Hematopoietic multipotent progenitor cell treated with erythropoietin and hydrocortisone succinate and interleukin-3 and kit ligand, for 4 days (in vitro differentiated cells): ENCODE results near the gene HOXD12.
A peak's percentile ranks its signal among the peaks of the same experiment; 100 is the strongest.

Experiments used
- DNase-seq: peaks from one replicate; pipeline ENCODE4 v3.0.0-alpha.2; 2015

The HOXD12 gene

GRCh38 chr2:176122683-176123410, 23.3 kb downstream of the HOXD12 start, which contains the start of gene HOXD9:
Gene HOXD9 (plus strand): TSS chr2:176122719. CDS start chr2:176122769, 50 bp downstream.
- no peak for DNase-seq

DNA sequence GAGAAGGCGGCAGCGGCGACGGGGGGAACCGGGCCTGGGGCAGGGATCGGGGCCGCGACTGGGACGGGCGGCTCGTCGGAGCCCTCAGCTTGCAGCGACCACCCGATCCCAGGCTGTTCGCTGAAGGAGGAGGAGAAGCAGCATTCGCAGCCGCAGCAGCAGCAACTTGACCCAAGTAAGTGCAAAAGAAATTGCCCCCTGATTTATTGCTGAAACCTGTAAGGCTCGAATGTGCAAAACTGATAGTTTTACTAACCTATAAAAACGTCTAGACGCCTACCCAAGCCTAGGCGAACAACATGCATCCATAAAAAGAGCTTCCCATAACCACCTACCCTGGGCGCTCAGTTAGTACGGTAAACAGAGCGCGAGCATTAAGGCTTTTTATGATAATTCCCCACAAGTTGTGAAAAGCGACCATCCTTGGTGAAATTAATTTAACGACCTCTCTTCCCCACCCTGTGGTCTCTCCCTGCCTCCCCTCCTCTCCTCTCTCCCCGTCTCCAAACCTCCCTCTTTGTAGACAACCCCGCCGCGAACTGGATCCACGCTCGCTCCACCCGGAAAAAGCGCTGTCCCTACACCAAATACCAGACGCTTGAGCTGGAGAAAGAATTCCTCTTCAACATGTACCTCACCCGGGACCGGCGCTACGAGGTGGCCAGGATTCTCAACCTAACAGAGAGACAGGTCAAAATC, 24.0 kb downstream of the HOXD12 start:
- DNase-seq = no peak

DNA sequence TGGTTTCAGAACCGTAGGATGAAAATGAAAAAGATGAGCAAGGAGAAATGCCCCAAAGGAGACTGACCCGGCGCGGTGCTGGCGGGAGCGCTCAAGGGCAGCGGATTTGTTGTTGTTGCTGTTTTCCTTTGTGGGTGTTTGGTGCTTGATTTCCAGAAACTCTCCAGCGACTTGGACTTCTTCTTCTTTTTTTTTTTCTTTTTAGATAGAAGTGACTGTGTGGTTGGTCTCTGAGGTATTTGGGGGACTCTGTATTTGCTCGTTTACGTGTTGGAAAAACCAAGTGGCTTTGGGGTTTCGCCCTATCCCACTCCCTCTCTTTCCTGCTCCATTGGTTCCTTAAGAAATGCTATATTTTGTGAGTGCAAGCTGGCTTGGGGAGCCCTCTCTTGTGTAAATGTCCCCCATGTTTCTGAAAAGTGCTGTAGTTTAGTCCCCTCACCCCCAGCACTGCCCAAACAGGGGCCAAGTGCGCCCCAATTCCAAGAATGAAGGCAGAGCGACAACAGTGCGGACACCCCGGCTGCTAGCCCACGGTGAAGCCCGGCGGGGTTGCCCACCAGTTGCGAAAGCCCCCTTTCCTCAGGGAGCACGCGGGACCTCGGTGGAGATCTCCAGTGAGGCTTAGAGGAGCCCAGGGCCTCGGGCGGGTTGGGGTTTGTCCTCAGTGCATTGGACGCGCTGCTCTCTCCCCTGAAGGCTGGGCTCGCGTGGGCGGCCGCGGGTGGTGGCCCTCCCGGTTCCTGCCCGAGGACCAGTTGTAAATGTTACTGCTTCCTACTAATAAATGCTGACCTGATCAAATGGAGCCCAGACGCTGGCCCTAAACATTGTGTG, 24.7 kb downstream of the HOXD12 start:
- DNase-seq = no peak

GRCh38 chr2:176124947-176125771, 25.6 kb downstream of the HOXD12 start:
- DNase-seq = no peak

- DNase-seq = no peak
Measured at GRCh38 chr2:176125772-176126054, 26.1 kb downstream of the HOXD12 start.

- peak; percentile 78 for DNase-seq
Measured at GRCh38 chr2:176126929-176127773, 27.6 kb downstream of the HOXD12 start.

DNA sequence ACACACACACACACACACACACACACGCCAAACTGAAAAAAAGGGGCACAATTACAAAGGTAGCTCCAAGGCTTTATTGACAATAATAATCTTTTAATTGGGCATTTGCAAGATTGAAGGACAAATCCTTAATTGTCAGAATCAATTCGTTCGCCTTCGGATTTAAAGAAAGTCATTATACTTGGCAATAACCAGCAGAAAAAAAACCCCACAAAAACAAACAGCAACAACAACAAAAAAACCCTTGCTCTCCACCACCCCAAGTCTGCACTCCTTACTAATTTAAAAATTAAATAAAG, 28.1 kb downstream of the HOXD12 start:
- DNase-seq = no peak

DNA sequence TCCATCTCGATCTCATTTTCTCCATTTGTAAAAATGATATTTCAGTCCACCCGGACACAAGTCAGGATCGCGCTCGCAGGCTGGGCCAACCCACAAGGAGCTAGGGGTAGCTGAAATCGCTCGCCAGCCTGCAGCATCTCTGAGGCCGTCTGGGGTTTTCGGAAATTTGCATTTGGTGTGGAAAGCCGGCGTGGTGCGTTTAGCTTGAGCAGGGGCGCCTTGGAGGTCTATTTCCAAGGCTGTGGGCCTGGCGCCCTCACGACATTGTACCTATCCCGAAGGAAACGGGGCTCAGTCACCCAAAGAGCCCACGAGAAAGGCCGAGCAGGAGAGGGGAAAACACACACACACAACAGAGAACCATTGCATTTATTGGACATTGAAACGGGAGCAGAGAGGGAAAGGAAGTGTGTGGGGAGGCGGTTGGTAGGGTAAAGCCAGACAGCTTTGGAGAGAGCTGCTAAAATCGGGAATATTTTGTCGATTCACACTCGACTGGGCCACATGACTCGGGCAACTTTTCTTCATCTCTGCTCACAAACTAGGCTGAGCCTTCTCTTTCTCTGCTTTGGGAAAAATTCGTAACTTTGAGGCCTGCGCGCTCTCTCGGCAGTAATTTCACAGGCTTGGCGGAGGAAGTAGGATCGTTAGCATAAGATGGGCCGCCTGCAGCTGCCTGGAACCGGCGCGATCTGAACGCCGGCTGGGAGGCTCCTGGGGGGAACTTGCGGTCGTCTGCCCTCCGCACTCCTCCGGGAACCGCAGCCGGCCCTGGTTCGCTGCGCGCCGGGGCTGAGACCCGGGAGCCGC, 28.8 kb downstream of the HOXD12 start:
- DNase-seq = no peak

DNA sequence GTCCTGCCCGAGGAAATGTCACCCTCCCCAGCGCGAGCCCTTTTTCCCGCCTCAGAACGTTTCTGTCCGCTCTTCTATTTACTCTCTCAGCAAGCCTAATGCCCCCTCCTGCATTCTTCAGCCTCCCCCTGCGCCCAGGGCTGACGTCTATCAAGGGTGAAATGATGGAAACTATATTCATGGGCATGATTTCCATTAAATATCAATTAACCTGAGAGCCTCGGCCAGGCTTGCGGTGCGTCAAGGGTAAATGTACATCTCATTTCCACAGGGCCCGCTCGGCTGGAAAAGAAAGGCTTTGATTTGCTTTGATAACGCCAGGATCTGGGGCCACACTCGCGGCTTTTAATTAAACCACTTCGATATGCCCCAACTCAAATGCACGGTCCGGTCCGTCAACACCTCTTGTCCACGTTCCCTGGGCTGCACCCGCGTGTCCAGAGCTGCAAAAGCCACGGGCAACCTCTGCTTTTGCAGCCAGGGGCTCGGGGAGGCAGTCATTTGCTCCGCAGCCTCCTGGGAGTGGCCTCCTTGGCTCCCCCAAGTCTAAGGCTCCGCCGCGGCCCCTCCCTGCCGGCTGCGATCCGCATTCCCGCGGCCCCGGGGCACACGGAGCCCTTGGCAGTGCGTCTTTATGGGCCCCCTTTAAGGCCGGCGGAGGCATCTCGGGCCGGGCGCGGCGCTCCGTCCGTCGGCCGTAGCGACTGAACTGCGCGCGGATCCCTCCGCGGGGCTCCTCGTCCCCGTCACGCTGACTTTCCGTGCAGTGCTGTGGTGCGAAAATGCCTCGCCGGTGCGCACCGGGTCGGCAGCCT, 29.6 kb downstream of the HOXD12 start, which contains the start of gene HOXD8:
Gene HOXD8, plus strand, starts transcription at position 724 of the 815 bp plus-strand sequence. CDS start 662 bp downstream, outside the sequence.
- DNase-seq = peak; percentile 42

DNA sequence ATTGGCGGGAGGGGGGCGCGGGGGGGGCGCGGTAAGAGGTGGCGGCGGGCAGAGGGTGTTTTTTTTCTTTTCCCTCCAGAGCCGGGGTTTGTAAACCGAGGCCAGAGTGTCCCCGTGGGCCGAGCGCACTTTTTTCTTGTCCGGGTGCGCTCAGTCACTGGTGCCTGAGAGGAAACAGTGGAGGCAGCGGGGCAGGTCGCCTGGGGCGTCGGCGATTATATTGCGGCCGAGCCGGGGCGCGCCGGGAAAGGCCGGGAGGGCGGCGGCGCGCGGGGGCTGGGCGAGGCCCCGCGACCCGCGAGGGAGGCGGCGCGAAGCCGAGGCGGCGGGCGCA, 30.2 kb downstream of the HOXD12 start:
- DNase-seq = no peak

DNA sequence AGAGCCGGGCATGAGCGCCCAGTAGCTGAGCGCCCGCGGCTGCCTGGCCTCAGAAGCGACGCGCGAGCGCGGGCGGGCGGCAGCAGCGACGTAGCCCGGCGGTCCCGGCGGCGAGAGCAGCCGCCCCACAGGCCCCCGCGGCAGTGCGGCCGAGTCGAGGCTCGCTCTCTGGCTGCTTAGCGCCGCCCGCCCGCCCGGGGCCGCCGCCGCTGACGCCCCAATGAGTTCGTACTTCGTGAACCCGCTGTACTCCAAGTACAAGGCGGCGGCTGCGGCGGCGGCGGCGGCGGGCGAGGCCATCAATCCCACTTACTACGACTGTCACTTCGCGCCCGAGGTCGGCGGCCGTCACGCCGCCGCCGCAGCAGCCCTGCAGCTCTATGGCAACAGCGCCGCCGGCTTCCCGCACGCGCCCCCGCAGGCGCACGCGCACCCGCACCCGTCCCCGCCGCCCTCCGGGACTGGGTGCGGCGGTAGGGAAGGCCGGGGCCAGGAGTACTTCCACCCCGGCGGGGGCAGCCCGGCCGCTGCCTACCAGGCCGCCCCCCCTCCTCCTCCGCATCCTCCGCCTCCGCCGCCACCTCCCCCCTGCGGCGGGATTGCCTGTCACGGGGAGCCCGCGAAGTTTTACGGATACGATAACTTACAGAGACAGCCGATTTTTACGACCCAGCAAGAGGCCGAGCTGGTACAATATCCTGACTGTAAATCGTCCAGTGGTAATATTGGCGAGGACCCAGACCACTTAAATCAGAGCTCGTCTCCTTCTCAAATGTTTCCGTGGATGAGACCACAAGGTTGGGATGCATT, 30.8 kb downstream of the HOXD12 start:
- peak; percentile 43 for DNase-seq

DNA sequence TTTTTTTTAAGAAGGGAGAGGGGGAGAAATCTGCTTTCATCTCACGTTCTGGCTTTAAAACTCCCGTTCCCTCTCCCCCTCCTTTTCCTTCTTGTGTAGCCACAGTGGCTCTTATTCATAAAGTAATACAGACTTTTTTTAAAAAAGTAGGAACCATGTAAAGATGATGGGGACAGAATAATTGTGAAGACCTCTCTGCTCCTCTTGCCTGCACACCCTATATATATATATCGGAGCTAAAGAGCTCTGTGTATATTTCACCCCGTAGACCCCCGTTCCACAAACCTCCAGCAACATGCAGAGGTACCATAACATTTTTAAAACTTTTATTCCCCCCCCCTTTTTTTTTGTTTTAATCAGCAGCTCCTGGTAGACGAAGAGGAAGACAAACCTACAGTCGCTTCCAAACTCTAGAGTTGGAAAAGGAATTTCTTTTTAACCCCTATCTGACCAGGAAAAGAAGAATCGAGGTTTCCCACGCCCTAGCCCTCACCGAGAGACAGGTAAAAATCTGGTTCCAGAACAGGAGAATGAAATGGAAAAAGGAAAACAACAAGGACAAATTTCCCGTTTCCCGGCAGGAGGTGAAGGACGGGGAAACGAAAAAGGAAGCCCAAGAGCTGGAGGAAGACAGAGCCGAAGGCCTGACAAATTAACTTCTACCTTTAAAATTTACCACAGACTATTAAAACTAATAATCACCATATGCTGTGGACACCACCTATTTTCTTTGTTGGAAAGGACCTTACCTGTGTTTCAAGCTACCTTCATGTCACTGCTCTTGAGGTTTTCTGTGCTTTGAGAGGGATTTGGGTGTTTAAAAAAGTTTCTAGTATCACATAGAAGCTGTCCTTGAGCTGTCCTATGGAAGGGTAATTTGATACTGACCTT, 31.6 kb downstream of the HOXD12 start:
- DNase-seq = no peak

DNA sequence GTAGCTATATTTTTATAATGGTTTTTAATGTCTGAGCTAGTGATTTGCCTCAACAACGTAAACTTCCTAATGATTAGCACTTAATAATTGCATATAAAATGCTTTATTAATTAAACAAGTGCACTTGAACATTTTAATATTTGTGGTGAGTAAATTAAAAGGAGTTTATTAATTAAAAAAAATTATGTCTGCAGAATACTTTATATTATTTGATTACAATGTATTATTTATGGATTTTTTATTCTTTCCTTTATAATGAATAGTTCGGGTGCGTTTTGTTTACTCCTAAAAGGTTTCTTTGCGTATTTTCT, 32.2 kb downstream of the HOXD12 start:
- no peak for DNase-seq

- no peak for DNase-seq
Measured at GRCh38 chr2:176132205-176133171, 32.9 kb downstream of the HOXD12 start.

GRCh38 chr2:176133389-176133788, 33.8 kb downstream of the HOXD12 start:
- no peak for DNase-seq

DNA sequence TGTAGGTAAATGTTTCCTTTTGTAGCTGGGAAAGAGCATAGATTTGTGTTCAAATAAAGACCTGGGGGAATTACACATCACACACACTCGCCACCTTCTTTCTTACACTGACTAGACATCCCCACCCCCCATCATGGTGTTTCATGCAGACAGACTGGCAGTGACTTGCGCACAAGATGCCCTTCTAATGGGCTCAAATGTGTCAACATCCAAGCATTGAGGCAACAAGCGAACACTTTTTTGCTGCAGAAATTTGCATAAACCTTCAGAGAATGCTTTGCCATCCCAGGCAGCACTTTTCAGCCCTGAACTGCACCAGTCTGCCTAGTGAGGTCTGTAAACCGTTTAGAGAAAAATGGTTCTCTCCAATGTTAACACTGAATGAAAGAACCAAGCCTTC, 34.4 kb downstream of the HOXD12 start:
- DNase-seq = no peak

DNA sequence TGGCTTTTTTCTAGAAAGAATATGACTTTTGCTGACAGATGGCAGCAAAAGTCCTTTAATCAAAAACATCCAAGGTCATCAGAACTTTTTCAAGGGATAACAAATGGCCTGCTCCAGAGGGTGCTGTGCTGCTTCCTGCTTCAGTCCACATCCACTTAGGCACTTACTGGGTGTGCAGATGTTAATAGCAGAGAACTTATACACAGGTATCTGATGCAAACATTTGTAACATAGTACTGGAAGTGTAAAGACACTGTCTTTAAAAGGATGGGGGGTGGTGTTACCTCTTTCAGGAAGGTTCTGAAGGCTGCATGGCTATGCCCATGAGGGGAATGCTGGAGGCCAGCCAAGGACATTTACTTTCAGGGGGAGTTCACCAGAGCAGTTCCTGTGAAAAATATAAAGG, 35.4 kb downstream of the HOXD12 start:
- no peak for DNase-seq
